Neural progenitor cell (in vitro differentiated cells): ENCODE measurements around the gene IDH3B. TPM values are rescaled to one million over a fixed set of nuclear protein-coding genes. Genes with fewer than 3 reads are reported as not detected.

Experiments used
- DNase-seq: peaks from one replicate; pipeline ENCODE4 v3.0.0-alpha.2; 2016; ENCODE audit warnings: low spot score
- H2AFZ ChIP-seq: fragments of 200-600 bp; sonication (generic); replicated peaks from 2 replicates; pipeline ENCODE4 v1.6.1; 2016; ENCODE audit warnings: antibody characterized with exemption
- H3F3A ChIP-seq: fragments of 200-600 bp; sonication (generic); 2 replicates; pipeline ENCODE4 v1.6.1; 2016; ENCODE audit warnings: antibody characterized with exemption, low read depth
- H3K27ac ChIP-seq: fragments of 200-600 bp; sonication (generic); 2 replicates; pipeline ENCODE4 v1.5.1; 2016; ENCODE audit warnings: mild to moderate bottlenecking
- H3K27me3 ChIP-seq: fragments of 200-600 bp; sonication (generic); 2 replicates; pipeline ENCODE4 v1.6.1; 2016; ENCODE audit warnings: mild to moderate bottlenecking, moderate library complexity
- H3K36me3 ChIP-seq: fragments of 200-600 bp; sonication (generic); 2 replicates; pipeline ENCODE4 v1.5.1; 2016
- H3K4me1 ChIP-seq: fragments of 200-600 bp; sonication (generic); 2 replicates; pipeline ENCODE4 v1.6.1; 2016; ENCODE audit warnings: mixed run types
- H3K4me2 ChIP-seq: fragments of 200-600 bp; sonication (generic); 2 replicates; pipeline ENCODE4 v1.6.1; 2016
- H3K4me3 ChIP-seq: fragments of 200-600 bp; sonication (generic); 2 replicates; pipeline ENCODE4 v1.5.1; 2016
- H3K79me2 ChIP-seq: fragments of 200-600 bp; sonication (generic); 2 replicates; pipeline ENCODE4 v1.6.1; 2016; ENCODE audit warnings: low read depth
- H3K9ac ChIP-seq: fragments of 200-600 bp; sonication (generic); 2 replicates; pipeline ENCODE4 v1.6.1; 2016
- H3K9me3 ChIP-seq: fragments of 200-600 bp; sonication (generic); 2 replicates; pipeline ENCODE4 v1.5.1; 2016; ENCODE audit warnings: low read depth
- H4K20me1 ChIP-seq: fragments of 200-600 bp; sonication (generic); 2 replicates; pipeline ENCODE4 v1.6.1; 2016; ENCODE audit warnings: low read depth
- H3K27ac Mint-ChIP-seq: 3 replicates; pipeline ENCODE4 v1.8.0; 2021; ENCODE audit warnings: mixed read lengths
- H3K27me3 Mint-ChIP-seq: 2 replicates; pipeline ENCODE4 v1.8.0; 2022; ENCODE audit warnings: low read depth, mild to moderate bottlenecking, inconsistent platforms, moderate library complexity, mixed read lengths; ENCODE audit not compliant: insufficient read depth
- H3K36me3 Mint-ChIP-seq: 3 replicates; pipeline ENCODE4 v1.8.0; 2021; ENCODE audit warnings: mixed read lengths
- H3K4me1 Mint-ChIP-seq: 3 replicates; pipeline ENCODE4 v1.8.0; 2021; ENCODE audit warnings: mixed read lengths
- H3K4me3 Mint-ChIP-seq: 3 replicates; pipeline ENCODE4 v1.8.0; 2021; ENCODE audit warnings: mild to moderate bottlenecking, moderate library complexity, mixed read lengths
- H3K9me3 Mint-ChIP-seq: 3 replicates; pipeline ENCODE4 v1.8.0; 2020; ENCODE audit warnings: mixed read lengths
- CTCF ChIP-seq: fragments of 200-600 bp; sonication (generic); IDR thresholded peaks from 2 replicates; pipeline ENCODE4 v1.5.1; 2017; ENCODE audit warnings: antibody characterized with exemption, mild to moderate bottlenecking
- EZH2 ChIP-seq: fragments of 200-600 bp; sonication (generic); IDR thresholded peaks from 2 replicates; pipeline ENCODE4 v1.6.1; 2017; ENCODE audit warnings: antibody characterized with exemption, mild to moderate bottlenecking, moderate library complexity
- EZH2phosphoT487 ChIP-seq: fragments of 200-600 bp; sonication (generic); IDR thresholded peaks from 2 replicates; pipeline ENCODE4 v1.6.1; 2017; ENCODE audit warnings: antibody characterized with exemption
- total RNA-seq: library from RNA; depleted of rRNA; stranded (reverse); fragments of >200 nt; gene quantifications from 2 replicates; pipeline ENCODE4 v1.2.3, GENCODE V29; 2015; ENCODE audit warnings: low replicate concordance

Gene IDH3B
- total RNA-seq, 1 donor from 2014 or later: 94.3 TPM

- Mint-ChIP-seq H3K9me3 (no peaks in the 10 kb centered on the region), H3K27ac (no peak overlapping the region), H3K4me3 (no peak overlapping the region), H3K36me3 (no peaks in the 10 kb centered on the region), H3K4me1 (peaks cover 8% of the 10 kb centered on the region), H3K27me3 (no peaks in the 10 kb centered on the region)
- no peaks in the 10 kb centered on the region for H3K36me3 ChIP-seq
- DNase-seq: peak; percentile 51
- H2AFZ ChIP-seq: no peak overlapping the region
- no peaks in the 10 kb centered on the region for H3K9me3 ChIP-seq
- no peak overlapping the region for H3K27ac ChIP-seq
- peaks cover 69% of the 10 kb centered on the region for H3K27me3 ChIP-seq
- H3K4me3 ChIP-seq: no peak overlapping the region
- peaks cover 24% of the 10 kb centered on the region for H3F3A ChIP-seq
- H3K9ac ChIP-seq: no peak overlapping the region
- no peaks in the 10 kb centered on the region for H3K79me2 ChIP-seq
- TF ChIP-seq EZH2phosphoT487: no peak
- TF ChIP-seq CTCF: no peak
- no peak for TF ChIP-seq EZH2
- H3K4me1 ChIP-seq: peaks cover 40% of the 10 kb centered on the region
- H4K20me1 ChIP-seq: no peaks in the 10 kb centered on the region
- peak overlapping the region; percentile 44 for H3K4me2 ChIP-seq
Measured at GRCh38 chr20:2706688-2707352, 42.8 kb upstream of the IDH3B start.

GRCh38 chr20:2705931-2706645 is 42.1 kb upstream of the IDH3B start:
- no peaks in the 10 kb centered on the region for H3K79me2 ChIP-seq
- peaks cover 69% of the 10 kb centered on the region for H3K27me3 ChIP-seq
- H3K4me3 Mint-ChIP-seq: no peak overlapping the region
- no peak for DNase-seq
- H3K27ac ChIP-seq: no peak overlapping the region
- H2AFZ ChIP-seq: no peak overlapping the region
- H3K9me3 Mint-ChIP-seq: no peaks in the 10 kb centered on the region
- no peak for TF ChIP-seq CTCF
- no peak for TF ChIP-seq EZH2
- H3K4me1 Mint-ChIP-seq: peaks cover 13% of the 10 kb centered on the region
- H3K36me3 Mint-ChIP-seq: no peaks in the 10 kb centered on the region
- peaks cover 3% of the 10 kb centered on the region for H3K27me3 Mint-ChIP-seq
- no peak overlapping the region for H3K27ac Mint-ChIP-seq
- no peaks in the 10 kb centered on the region for H3K9me3 ChIP-seq
- H3F3A ChIP-seq: peaks cover 24% of the 10 kb centered on the region
- H3K9ac ChIP-seq: no peak overlapping the region
- H3K4me1 ChIP-seq: peaks cover 40% of the 10 kb centered on the region
- H3K4me2 ChIP-seq: no peak overlapping the region
- H3K36me3 ChIP-seq: no peaks in the 10 kb centered on the region
- no peak overlapping the region for H3K4me3 ChIP-seq
- H4K20me1 ChIP-seq: no peaks in the 10 kb centered on the region

- Histone ChIP-seq H2AFZ (no peak overlapping the region), H3K4me2 (no peak overlapping the region), H3K27me3 (peaks cover 85% of the 10 kb centered on the region), H3K9me3 (no peaks in the 10 kb centered on the region), H3K36me3 (no peaks in the 10 kb centered on the region), H3K27ac (no peak overlapping the region), H3F3A (peaks cover 25% of the 10 kb centered on the region), H4K20me1 (no peaks in the 10 kb centered on the region), H3K4me1 (peaks cover 31% of the 10 kb centered on the region), H3K79me2 (no peaks in the 10 kb centered on the region), H3K9ac (no peak overlapping the region), H3K4me3 (no peak overlapping the region)
- Mint-ChIP-seq H3K27me3 (peaks cover 3% of the 10 kb centered on the region), H3K27ac (no peak overlapping the region), H3K4me3 (no peak overlapping the region), H3K4me1 (peaks cover 16% of the 10 kb centered on the region), H3K9me3 (no peaks in the 10 kb centered on the region), H3K36me3 (no peaks in the 10 kb centered on the region)
- no peak for DNase-seq
- TF ChIP-seq EZH2phosphoT487 (no peak), CTCF (no peak)
Measured at GRCh38 chr20:2703716-2704475, 39.9 kb upstream of the IDH3B start.
